ENCODE results near the gene KRT81.

Gene KRT81

DNA sequence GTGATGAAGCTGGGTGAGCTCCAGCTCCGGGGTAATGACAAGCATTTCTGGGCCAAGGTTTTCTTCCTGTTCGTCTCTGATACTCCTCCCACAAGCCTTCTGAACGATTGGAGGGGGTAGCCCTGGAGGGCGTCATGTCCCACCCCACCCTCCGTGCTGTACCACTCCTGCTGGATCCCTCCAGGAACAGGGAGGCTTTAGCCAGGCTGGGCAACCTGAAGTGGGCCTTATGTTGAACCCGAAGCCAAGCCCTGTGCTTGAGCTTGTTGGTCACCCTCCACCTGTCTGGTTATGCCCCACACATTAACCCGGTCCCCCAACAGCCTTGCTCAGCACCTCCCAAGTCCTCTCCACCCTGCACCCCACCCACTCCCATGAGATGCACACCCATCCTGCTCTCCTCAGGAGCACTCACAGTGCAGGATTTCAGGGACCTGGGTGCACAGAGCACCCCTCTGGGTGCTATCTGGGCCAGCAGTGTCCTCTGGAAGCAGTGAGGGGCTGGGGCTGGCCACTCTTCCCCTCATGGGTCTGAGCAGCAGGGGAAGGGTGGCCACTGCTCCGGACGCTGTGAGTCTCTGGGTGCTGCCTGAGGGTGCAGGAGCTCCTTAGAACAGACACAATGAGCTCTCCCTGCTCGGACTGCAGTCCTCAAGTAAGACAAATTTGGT is 36.6 kb upstream of the KRT81 start:
- Histone ChIP-seq H3K36me3 (ENCODE audit: control insufficient read depth in 2 of 2, insufficient read depth in 2 of 2, low read length in 2 of 2) (no peaks in the 10 kb centered on the region), H3K27me3 (ENCODE audit: control insufficient read depth in 2 of 2, insufficient read depth in 2 of 2, low read length in 2 of 2) (peaks cover 0 to 2% of the 10 kb centered on the region in 2 donors), H3K4me3 (ENCODE audit: low read length in 2 of 2) (no peak overlapping the region), H3K9ac (ENCODE audit: low read depth in 1 of 2, low read length in 2 of 2) (no peak overlapping the region), H3K4me1 (ENCODE audit: control insufficient read depth in 2 of 2, insufficient read depth in 2 of 2, low read length in 2 of 2) (no peaks in the 10 kb centered on the region), H3K27ac (ENCODE audit: low read depth in 2 of 2, low read length in 2 of 2) (no peak overlapping the region), H3K9me3 (ENCODE audit: control insufficient read depth in 2 of 2, low read length in 2 of 2) (no peaks in the 10 kb centered on the region)

DNA sequence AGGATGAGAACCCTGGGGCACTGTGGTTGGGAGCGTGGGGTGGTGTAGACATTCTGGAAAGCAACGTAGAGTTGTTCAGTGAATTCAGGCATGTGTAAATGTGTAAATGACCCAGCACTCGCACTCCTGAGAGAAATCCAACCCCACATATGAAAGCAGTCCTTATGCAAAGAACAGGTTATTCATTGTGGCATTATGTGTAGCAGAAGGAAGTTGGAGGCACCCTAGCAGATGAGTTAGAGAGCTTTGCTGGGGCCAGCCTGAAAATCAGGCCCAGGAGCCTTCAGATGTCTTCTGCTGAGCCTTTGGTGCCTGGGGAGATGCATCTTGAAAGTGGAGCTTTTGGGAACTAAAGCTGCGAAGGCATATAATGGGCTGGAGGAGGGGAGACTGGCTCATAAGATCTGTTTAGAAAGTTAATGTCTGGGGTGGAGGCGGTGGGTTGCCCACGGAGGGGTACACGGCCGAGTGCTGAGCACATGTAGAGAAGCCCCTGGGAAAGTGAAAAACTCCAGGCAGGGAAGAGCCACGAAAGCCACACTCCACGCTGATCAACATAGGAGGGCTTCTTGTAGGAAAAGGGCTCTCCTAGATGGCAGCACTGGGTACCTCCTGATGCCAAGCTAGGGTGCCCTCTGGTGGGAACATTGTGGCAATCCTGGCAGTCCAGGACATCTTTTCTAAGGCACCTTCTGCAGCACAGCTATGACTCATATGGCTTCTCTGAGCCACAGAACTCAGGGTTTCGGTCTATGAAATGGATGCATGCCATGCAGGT is 35.9 kb upstream of the KRT81 start:
- Histone ChIP-seq H3K27ac (ENCODE audit: low read depth in 2 of 2, low read length in 2 of 2) (no peak overlapping the region), H3K4me3 (ENCODE audit: low read length in 2 of 2) (no peak overlapping the region), H3K27me3 (ENCODE audit: control insufficient read depth in 2 of 2, insufficient read depth in 2 of 2, low read length in 2 of 2) (peaks cover 0 to 2% of the 10 kb centered on the region in 2 donors), H3K4me1 (ENCODE audit: control insufficient read depth in 2 of 2, insufficient read depth in 2 of 2, low read length in 2 of 2) (no peaks in the 10 kb centered on the region), H3K9me3 (ENCODE audit: control insufficient read depth in 2 of 2, low read length in 2 of 2) (no peaks in the 10 kb centered on the region), H3K9ac (ENCODE audit: low read depth in 1 of 2, low read length in 2 of 2) (no peak overlapping the region), H3K36me3 (ENCODE audit: control insufficient read depth in 2 of 2, insufficient read depth in 2 of 2, low read length in 2 of 2) (no peaks in the 10 kb centered on the region)

DNA sequence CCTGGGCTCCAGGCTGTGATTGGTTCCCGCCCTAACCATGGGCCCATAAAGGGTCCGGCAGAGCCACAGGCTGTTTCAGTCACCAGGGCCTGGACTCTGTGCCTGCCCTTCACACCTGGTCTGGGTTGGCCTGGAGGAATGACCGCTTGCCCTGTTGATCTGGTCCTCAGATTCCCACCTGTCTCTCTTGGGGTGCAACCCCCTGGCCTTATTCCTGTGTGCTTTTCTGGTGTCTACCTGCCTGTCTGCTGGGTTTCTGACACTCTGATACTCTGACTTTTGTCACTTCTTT is 32.8 kb upstream of the KRT81 start:
- Histone ChIP-seq H3K9me3 (ENCODE audit: control insufficient read depth in 2 of 2, low read length in 2 of 2) (no peaks in the 10 kb centered on the region), H3K4me3 (ENCODE audit: low read length in 2 of 2) (no peak overlapping the region), H3K36me3 (ENCODE audit: control insufficient read depth in 2 of 2, insufficient read depth in 2 of 2, low read length in 2 of 2) (no peaks in the 10 kb centered on the region), H3K9ac (ENCODE audit: low read depth in 1 of 2, low read length in 2 of 2) (no peak overlapping the region), H3K4me1 (ENCODE audit: control insufficient read depth in 2 of 2, insufficient read depth in 2 of 2, low read length in 2 of 2) (no peaks in the 10 kb centered on the region), H3K27ac (ENCODE audit: low read depth in 2 of 2, low read length in 2 of 2) (no peak overlapping the region), H3K27me3 (ENCODE audit: control insufficient read depth in 2 of 2, insufficient read depth in 2 of 2, low read length in 2 of 2) (peaks cover 0 to 2% of the 10 kb centered on the region in 2 donors)

DNA sequence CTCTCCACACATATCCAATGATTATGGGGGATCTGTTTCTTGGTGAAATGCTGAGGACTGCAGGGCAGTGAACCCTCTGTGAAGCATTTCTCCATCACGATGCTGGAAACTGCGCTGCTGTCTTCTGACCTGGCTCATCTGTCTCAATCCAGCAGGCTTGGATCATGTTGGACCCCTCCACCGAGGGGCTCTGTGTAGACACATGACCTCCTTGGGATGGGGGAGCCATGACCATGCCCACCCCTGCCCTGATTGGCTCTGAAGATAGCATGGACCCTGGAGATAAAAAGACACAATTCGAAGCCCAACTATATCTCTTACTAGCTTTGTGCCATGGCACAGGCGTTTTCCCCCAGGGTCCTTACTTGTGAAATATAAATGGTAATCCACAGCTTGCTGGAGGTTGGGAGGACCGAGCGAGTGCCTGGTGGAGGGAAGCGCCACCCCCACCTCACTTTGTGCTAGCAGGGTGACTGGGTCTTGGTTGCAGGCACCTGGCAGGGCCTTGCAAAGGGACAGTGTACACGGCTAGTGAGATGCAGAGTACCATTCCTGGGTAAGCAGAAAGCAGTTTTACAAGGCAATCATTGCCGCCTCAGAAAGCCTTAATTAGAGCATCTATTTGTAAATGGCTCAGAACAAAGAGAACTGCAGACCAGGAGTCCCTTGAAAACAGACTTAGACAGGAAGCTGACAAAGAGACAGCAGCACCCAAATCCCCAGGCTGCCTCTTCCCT is 32.2 kb upstream of the KRT81 start:
- Histone ChIP-seq H3K36me3 (ENCODE audit: control insufficient read depth in 2 of 2, insufficient read depth in 2 of 2, low read length in 2 of 2) (no peaks in the 10 kb centered on the region), H3K4me1 (ENCODE audit: control insufficient read depth in 2 of 2, insufficient read depth in 2 of 2, low read length in 2 of 2) (no peaks in the 10 kb centered on the region), H3K27me3 (ENCODE audit: control insufficient read depth in 2 of 2, insufficient read depth in 2 of 2, low read length in 2 of 2) (peaks cover 0 to 2% of the 10 kb centered on the region in 2 donors), H3K9ac (ENCODE audit: low read depth in 1 of 2, low read length in 2 of 2) (no peak overlapping the region), H3K4me3 (ENCODE audit: low read length in 2 of 2) (no peak overlapping the region), H3K9me3 (ENCODE audit: control insufficient read depth in 2 of 2, low read length in 2 of 2) (no peaks in the 10 kb centered on the region), H3K27ac (ENCODE audit: low read depth in 2 of 2, low read length in 2 of 2) (no peak overlapping the region)

DNA sequence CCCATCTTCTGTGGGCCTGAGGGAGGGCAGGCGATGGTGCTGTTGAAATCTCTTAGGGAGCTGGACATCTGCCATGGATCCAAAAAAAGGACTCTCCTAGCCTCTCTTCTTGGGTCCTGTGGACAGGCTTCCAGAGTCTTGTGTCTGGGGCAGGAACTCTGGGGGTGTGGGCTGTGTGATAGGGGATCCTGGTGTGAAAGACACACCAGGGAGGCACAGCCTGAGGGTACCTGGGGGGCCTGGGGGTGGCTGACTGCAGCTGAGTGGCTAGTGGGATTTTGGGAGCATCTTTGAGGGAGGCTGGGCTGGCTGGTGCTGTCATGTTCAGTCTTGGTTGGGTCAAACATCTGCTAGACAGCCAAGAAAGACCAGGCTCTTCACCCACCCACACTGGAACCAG is 31.7 kb upstream of the KRT81 start:
- H3K36me3 ChIP-seq (ENCODE audit: control insufficient read depth in 2 of 2, insufficient read depth in 2 of 2, low read length in 2 of 2), result no peaks in the 10 kb centered on the region
- no peak overlapping the region for H3K4me3 ChIP-seq (ENCODE audit: low read length in 2 of 2)
- no peaks in the 10 kb centered on the region for H3K9me3 ChIP-seq (ENCODE audit: control insufficient read depth in 2 of 2, low read length in 2 of 2)
- no peaks in the 10 kb centered on the region for H3K4me1 ChIP-seq (ENCODE audit: control insufficient read depth in 2 of 2, insufficient read depth in 2 of 2, low read length in 2 of 2)
- no peaks in the 10 kb centered on the region for H3K27me3 ChIP-seq (ENCODE audit: control insufficient read depth in 2 of 2, insufficient read depth in 2 of 2, low read length in 2 of 2)
- no peak overlapping the region for H3K27ac ChIP-seq (ENCODE audit: low read depth in 2 of 2, low read length in 2 of 2)
- no peak overlapping the region for H3K9ac ChIP-seq (ENCODE audit: low read depth in 1 of 2, low read length in 2 of 2)

DNA sequence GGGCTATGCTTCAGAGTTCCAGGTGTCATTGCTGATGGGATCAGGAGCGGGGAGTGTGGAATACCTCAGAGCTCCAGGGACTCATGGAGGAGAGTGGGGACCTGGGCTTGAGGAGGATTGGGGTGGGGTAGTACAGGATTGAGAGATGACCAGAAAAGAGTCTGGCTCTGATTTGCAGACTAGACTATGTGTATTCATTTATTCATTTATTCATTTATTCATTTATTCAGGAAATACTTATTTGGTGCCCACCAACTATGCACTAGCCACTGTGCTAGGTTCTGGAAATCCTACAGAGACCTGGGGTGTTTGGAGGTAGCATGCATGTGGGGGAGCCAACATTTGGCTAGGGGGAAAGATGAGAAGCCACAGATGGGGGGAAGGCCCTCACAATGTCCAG is 30.7 kb upstream of the KRT81 start:
- Histone ChIP-seq H3K4me1 (ENCODE audit: control insufficient read depth in 2 of 2, insufficient read depth in 2 of 2, low read length in 2 of 2) (no peaks in the 10 kb centered on the region), H3K27me3 (ENCODE audit: control insufficient read depth in 2 of 2, insufficient read depth in 2 of 2, low read length in 2 of 2) (no peaks in the 10 kb centered on the region), H3K9me3 (ENCODE audit: control insufficient read depth in 2 of 2, low read length in 2 of 2) (no peaks in the 10 kb centered on the region), H3K36me3 (ENCODE audit: control insufficient read depth in 2 of 2, insufficient read depth in 2 of 2, low read length in 2 of 2) (no peaks in the 10 kb centered on the region), H3K27ac (ENCODE audit: low read depth in 2 of 2, low read length in 2 of 2) (no peak overlapping the region), H3K4me3 (ENCODE audit: low read length in 2 of 2) (no peak overlapping the region), H3K9ac (ENCODE audit: low read depth in 1 of 2, low read length in 2 of 2) (no peak overlapping the region)

DNA sequence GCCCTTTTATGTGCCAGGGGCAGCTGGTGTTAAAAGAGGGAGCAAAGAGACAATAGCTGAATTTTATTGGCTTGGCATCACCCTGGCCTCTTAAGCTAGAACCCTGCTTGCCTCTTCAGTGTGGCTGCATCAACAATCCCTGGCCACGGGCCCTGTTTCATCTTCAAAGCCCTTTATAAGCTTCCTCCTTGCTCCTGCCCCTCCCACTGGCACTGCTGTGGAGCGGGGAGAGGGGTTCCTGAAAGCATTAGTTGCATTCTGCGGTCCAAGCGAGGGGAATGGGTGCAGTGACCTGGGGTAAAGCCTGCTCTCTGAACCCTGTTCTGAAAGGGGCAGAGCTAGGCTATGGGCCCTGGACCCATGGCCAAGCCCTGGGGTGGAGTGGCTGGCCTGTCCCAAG is 30.1 kb upstream of the KRT81 start:
- no peaks in the 10 kb centered on the region for H3K27me3 ChIP-seq (ENCODE audit: control insufficient read depth in 2 of 2, insufficient read depth in 2 of 2, low read length in 2 of 2)
- no peaks in the 10 kb centered on the region for H3K4me1 ChIP-seq (ENCODE audit: control insufficient read depth in 2 of 2, insufficient read depth in 2 of 2, low read length in 2 of 2)
- no peaks in the 10 kb centered on the region for H3K36me3 ChIP-seq (ENCODE audit: control insufficient read depth in 2 of 2, insufficient read depth in 2 of 2, low read length in 2 of 2)
- no peak overlapping the region for H3K27ac ChIP-seq (ENCODE audit: low read depth in 2 of 2, low read length in 2 of 2)
- H3K4me3 ChIP-seq (ENCODE audit: low read length in 2 of 2), result no peak overlapping the region
- no peaks in the 10 kb centered on the region for H3K9me3 ChIP-seq (ENCODE audit: control insufficient read depth in 2 of 2, low read length in 2 of 2)
- no peak overlapping the region for H3K9ac ChIP-seq (ENCODE audit: low read depth in 1 of 2, low read length in 2 of 2)

DNA sequence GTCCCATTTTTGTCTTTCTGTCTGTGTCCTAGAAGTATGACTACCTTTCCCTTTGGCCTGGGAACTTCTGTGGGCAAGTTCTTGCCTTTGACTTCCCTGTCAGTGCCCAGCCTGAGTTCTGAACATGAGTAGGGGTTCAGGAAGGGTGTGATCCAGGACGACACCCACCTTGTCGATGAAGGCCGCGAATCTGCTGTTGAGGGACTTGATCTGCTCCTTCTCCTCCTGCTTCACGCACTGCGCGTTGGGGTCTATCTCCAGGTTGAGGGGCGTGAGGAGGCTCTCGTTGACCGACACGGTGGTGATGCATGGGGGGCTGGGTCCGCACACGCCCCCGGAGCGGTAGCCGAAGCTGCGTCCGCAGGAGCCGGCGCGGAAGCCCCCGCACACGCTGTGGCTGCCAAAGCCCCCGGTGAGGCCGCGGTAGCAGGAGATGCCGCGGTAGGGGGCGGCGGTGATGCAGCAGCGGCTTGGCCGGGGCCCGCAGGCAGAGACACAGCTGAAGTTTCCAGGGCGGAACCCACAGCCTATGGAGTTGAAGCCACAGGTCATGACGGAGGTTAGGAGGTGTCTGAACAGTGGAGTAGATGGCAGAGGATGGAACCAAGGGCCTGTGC is 29.6 kb upstream of the KRT81 start, which contains the start of gene KRT83:
KRT83 (minus strand) TSS at position 615 of the 617 bp plus-strand sequence; CDS start at position 552, 63 bp downstream.
- Histone ChIP-seq H3K4me1 (ENCODE audit: control insufficient read depth in 2 of 2, insufficient read depth in 2 of 2, low read length in 2 of 2) (no peaks in the 10 kb centered on the region), H3K9ac (ENCODE audit: low read depth in 1 of 2, low read length in 2 of 2) (no peak within 1 kb of the TSS), H3K36me3 (ENCODE audit: control insufficient read depth in 2 of 2, insufficient read depth in 2 of 2, low read length in 2 of 2) (no peaks in the 10 kb centered on the region), H3K4me3 (ENCODE audit: low read length in 2 of 2) (no peak within 1 kb of the TSS), H3K27me3 (ENCODE audit: control insufficient read depth in 2 of 2, insufficient read depth in 2 of 2, low read length in 2 of 2) (no peaks in the 10 kb centered on the region), H3K9me3 (ENCODE audit: control insufficient read depth in 2 of 2, low read length in 2 of 2) (no peaks in the 10 kb centered on the region), H3K27ac (ENCODE audit: low read depth in 2 of 2, low read length in 2 of 2) (no peak within 1 kb of the TSS)

DNA sequence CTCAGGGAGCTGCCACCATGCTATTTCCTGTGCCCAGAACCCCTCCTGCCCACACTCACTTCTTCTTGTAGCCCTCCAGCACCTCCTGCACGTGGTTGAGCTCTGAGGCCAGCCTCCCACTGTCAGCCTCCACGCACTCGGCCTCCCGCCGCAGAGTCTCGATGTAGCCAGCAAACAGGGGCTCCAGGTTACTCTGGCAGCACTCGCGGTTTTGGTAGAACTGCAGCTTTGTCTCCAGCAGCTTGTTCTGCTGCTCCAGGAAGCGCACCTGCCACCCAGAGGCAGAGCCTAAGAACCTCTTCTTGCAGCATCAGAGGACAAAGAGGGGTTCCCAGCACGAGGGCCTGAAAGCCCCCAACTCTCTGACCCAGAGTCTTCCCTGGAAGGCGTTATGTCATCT is 27.8 kb upstream of the KRT81 start:
- Histone ChIP-seq H3K9me3 (ENCODE audit: control insufficient read depth in 2 of 2, low read length in 2 of 2) (no peaks in the 10 kb centered on the region), H3K27me3 (ENCODE audit: control insufficient read depth in 2 of 2, insufficient read depth in 2 of 2, low read length in 2 of 2) (no peaks in the 10 kb centered on the region), H3K27ac (ENCODE audit: low read depth in 2 of 2, low read length in 2 of 2) (no peak overlapping the region), H3K9ac (ENCODE audit: low read depth in 1 of 2, low read length in 2 of 2) (no peak overlapping the region), H3K36me3 (ENCODE audit: control insufficient read depth in 2 of 2, insufficient read depth in 2 of 2, low read length in 2 of 2) (no peaks in the 10 kb centered on the region), H3K4me3 (ENCODE audit: low read length in 2 of 2) (no peak overlapping the region), H3K4me1 (ENCODE audit: control insufficient read depth in 2 of 2, insufficient read depth in 2 of 2, low read length in 2 of 2) (no peaks in the 10 kb centered on the region)
